ENCODE results near the gene TNFAIP3.

DNA sequence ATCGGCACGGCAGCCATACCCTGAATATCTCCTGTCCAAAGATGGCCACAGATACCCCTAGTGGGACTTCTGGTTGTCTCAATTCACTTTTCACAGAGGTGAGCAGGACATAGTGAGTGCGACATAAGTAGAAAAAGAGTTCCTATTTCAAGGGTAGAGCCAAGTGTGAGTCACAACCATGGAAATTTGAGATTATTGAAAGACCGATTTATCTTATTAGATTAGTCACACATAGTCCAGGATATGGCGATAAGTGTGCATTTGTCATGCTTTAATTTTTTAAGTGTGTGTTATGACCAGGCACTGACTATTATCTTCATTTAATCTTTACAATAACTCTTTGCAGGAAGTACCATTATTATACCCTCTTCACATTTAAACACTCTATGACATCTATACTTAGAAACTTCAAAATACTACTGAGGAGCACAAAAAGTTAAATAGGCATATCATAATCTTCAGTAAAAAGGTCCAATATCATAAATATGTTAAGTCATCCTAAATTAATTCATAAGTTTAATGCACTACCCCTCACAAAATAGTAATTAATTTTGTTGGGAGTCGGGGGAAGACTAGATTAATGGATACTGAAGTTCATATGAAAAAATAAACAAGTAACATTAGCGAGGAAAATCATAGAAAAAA lies 13.4 kb upstream of the TNFAIP3 start:
- TF ChIP-seq POLR2A (IDR thresholded peaks at IDR 0.05) (no peak), CTCF (IDR thresholded peaks at IDR 0.05) (no peak), EP300 (IDR thresholded peaks at IDR 0.05) (no peak)

Measured in tibial nerve (tissue), 4 donors.